Activated T-cell treated with anti-CD3 and anti-CD28 coated beads, Interleukin-2, amount 50 U/mL, for 72 hours (primary cell): ENCODE results near the gene LHFPL4. TPM values are rescaled to one million over a fixed set of nuclear protein-coding genes. Genes with fewer than 3 reads are reported as not detected.
"Not testable (repeated sequence)": the region's sequence is repeated elsewhere in the genome, so short reads cannot be mapped to it uniquely, and the experiment has no call there.

Experiments
- ATAC-seq, 2 donors: fragments of 150-1000 bp; cut with Tn5 transposase; replicated peaks in 1 of 2; 2 replicates each; pipeline ENCODE4 v1.10.0; 2021; ENCODE audit warnings: moderate library complexity in 2 of 2, mild to moderate bottlenecking in 1 of 2
- DNase-seq, 2 donors: peaks; one replicate each; pipeline ENCODE4 v3.0.0; 2021 to 2022; ENCODE audit warnings: mixed read lengths in 1 of 2
- H3K27ac Mint-ChIP-seq: one replicate; pipeline ENCODE4 v1.8.0; 2022; ENCODE audit warnings: mild to moderate bottlenecking, moderate library complexity, mixed read lengths
- H3K27me3 Mint-ChIP-seq: one replicate; pipeline ENCODE4 v1.8.0; 2022; ENCODE audit warnings: low read depth, mixed read lengths
- H3K36me3 Mint-ChIP-seq, 2 donors: one replicate each; pipeline ENCODE4 v1.8.0; 2022; ENCODE audit warnings: mixed read lengths in 2 of 2, mild to moderate bottlenecking in 1 of 2; ENCODE audit not compliant: insufficient read depth in 2 of 2
- H3K4me1 Mint-ChIP-seq: one replicate; pipeline ENCODE4 v1.8.0; 2022; ENCODE audit warnings: low read depth, mixed read lengths
- H3K4me3 Mint-ChIP-seq, 2 donors: one replicate each; pipeline ENCODE4 v1.8.0; 2022; ENCODE audit warnings: mild to moderate bottlenecking in 2 of 2, mixed read lengths in 2 of 2, moderate library complexity in 2 of 2
- H3K9me3 Mint-ChIP-seq, 2 donors: one replicate each; pipeline ENCODE4 v1.8.0; 2022; ENCODE audit warnings: mixed read lengths in 2 of 2
- total RNA-seq, 2 donors: library from RNA; stranded (reverse); gene quantifications; one replicate each; pipeline ENCODE4 v1.2.3, GENCODE V29; 2022

The LHFPL4 gene
- total RNA-seq, result not detected

DNA sequence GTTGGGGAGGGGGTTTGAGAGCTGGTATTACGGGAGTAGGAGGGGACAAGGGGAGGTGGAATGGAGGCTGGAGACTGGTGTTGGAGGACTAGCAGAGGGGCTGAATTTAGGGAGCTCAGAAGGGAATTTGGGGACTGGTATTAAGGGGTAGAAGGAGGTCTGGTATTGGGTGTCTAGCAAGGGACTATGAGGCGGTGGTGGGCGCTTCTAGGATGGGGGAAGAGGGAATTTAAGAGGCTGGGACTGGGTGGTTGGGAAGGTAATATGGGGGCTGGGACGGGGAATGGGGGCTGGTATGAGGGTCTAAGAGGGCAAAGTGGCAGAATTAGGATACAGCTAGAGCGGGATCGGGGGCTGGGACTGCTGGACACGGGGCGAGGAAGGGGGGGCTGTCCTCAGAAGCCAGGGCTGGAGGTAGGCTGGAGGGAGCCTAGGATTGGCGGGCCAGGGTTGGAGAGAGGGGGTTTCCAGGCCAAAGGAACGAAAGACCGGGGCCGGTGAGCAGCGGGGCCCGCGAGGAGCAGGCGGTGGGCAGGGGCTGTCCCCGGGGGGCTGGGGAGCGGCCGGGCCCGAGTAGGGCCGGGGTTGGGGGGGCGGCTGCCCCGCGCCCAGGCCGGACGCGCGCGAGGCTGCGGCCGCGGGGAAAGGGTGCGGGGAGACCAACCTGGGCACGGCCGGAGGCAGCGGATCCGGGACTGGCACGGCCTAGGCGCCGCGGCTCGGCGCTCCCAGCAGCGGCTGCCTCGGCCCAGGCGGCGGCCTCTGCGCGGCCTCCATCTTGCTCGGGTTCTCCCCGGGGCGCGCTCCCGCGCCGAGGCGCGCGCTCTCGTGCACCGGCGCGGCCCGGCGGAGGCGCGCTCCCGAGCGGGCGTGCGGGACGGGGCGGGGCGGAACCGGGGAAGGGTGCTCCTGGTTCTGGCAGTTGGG lies at the start of gene LHFPL4:
Gene LHFPL4 (minus strand): TSS at position 802 of the 927 bp plus-strand sequence. CDS start 1,143 bp downstream, outside the sequence.
- no peak for DNase-seq
- Mint-ChIP-seq H3K9me3 (peaks cover 2 to 5% of the 10 kb centered on the region in 2 donors), H3K27me3 (peaks cover 60% of the 10 kb centered on the region), H3K4me3 (peak within 1 kb of the TSS in 1 of 2 donors; percentile 27), H3K4me1 (peaks cover 9% of the 10 kb centered on the region), H3K36me3 (peaks cover 4 to 9% of the 10 kb centered on the region in 2 donors), H3K27ac (no peak within 1 kb of the TSS)
- ATAC-seq, result no peak

DNA sequence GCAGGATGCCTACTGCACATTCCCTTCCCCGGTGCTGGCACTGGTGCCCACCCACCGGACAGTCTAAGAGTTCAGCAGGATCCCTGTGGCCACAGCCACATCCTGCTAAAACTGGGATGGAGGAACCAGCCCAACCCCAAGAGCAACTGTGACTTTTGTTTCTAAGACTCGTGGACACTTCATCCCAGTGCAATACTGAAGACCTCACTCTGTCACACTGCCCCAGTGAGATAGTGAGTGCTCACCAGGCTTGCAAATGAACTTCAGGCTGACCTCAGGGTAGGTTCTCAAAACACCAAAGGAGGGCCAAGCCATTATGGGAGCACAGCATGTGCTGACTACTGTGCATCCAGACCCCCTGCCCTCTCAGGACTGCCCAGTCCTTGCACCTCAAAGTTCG lies 49.0 kb upstream of the LHFPL4 start:
- Mint-ChIP-seq H3K27me3 (peaks cover 45% of the 10 kb centered on the region), H3K36me3 (peaks cover 0 to 2% of the 10 kb centered on the region in 2 donors), H3K4me1 (peaks cover 4% of the 10 kb centered on the region), H3K9me3 (peaks cover 3 to 4% of the 10 kb centered on the region in 2 donors), H3K27ac (no peak overlapping the region), H3K4me3 (no peak overlapping the region)
- no peak for ATAC-seq
- DNase-seq, result no peak

DNA sequence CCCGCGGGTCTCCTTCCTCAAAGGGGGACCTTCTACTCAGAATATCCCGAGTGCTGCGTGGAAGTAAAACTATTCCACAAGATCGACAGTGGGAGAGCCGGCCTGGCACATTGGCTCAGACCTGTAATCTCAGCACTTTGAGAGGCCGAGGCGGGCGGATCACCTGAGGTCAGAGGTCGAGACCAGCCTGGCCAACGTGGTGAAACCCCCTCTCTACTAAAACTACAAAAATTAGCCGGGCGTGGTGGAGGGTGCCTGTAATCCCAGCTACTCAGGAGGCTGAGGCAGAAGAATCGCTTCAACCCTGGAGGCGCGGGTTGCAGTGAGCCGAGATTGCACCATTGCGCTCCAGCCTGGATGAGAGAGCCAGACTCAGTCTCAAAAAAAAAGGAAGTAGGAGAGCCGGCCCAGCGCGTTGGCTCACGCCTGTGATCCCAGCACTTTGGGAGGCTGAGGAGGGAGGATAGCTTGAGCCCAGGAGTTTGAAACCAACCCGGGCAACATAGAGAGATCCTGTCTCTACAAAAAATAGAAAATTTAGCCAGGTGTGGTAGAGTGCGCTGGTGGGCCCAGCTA lies 47.5 kb upstream of the LHFPL4 start:
- peak overlapping the region; percentile 15 to 31 for H3K4me3 Mint-ChIP-seq
- not testable (repeated sequence) for ATAC-seq, DNase-seq, H3K9me3 Mint-ChIP-seq, H3K36me3 Mint-ChIP-seq, H3K4me1 Mint-ChIP-seq, H3K27ac Mint-ChIP-seq
- peaks cover 45% of the 10 kb centered on the region for H3K27me3 Mint-ChIP-seq

DNA sequence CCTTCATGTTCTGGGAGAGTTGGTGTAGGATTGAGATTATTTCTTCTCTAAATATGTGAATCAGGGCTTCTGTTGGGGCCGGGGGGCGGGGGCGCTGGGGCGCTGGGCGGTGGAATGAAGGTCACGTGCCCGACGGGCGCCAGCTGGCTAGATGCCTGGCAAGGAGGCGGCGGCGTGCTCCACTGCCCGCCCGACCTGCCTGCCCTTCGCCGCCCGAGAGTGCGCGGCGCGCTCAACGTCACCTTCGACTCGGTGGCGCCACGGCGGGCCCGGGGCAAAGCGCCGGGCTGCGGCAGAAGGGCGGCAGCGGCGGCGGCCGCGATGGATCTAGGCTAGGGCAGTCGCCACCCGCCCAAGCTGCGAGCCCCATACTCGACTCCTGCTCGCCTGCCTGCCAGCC lies 47.0 kb upstream of the LHFPL4 start:
- peaks cover 44% of the 10 kb centered on the region for H3K27me3 Mint-ChIP-seq
- H3K9me3 Mint-ChIP-seq, result peaks cover 0 to 1% of the 10 kb centered on the region in 2 donors
- ATAC-seq, result peak; percentile 21 to 53
- no peak overlapping the region for H3K27ac Mint-ChIP-seq
- DNase-seq, result peak; percentile 7 to 28
- H3K4me3 Mint-ChIP-seq, result peak overlapping the region; percentile 15 to 74
- peaks cover 4% of the 10 kb centered on the region for H3K4me1 Mint-ChIP-seq
- no peaks in the 10 kb centered on the region for H3K36me3 Mint-ChIP-seq

DNA sequence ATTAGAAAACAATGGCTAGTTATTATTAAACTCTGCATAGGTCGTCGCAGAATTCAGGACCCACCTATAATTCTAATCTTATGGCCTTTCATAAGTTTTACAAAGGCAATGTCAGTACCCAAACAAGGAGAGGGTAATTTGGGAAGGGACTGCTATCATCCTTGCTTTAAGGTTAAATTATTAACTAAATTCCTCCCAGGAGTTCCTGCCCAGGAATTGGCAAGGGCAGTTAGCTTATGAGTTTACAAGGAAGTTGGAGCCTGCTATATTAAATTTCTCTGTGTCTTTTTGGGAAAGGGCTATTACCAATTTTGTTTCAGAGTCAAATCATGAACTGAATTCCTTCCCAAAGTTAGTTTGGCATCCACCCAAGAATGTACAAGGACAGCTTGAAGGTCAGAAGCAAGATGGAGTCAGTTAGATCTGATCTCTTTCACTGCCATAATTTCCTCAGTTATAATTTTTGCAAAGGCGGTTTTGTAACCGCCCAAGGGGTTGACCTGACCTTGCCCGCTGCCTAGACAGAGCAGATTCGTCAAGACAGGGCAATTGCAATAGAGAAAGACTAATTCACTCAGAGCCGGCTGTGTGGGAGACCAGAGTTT lies 45.3 kb upstream of the LHFPL4 start:
- H3K4me3 Mint-ChIP-seq, result no peak overlapping the region
- ATAC-seq (no peak), DNase-seq (no peak)
- peaks cover 35% of the 10 kb centered on the region for H3K27me3 Mint-ChIP-seq
- no peak overlapping the region for H3K27ac Mint-ChIP-seq
- H3K36me3 Mint-ChIP-seq, result no peaks in the 10 kb centered on the region
- peaks cover 0 to 1% of the 10 kb centered on the region in 2 donors for H3K9me3 Mint-ChIP-seq
- peaks cover 4% of the 10 kb centered on the region for H3K4me1 Mint-ChIP-seq

DNA sequence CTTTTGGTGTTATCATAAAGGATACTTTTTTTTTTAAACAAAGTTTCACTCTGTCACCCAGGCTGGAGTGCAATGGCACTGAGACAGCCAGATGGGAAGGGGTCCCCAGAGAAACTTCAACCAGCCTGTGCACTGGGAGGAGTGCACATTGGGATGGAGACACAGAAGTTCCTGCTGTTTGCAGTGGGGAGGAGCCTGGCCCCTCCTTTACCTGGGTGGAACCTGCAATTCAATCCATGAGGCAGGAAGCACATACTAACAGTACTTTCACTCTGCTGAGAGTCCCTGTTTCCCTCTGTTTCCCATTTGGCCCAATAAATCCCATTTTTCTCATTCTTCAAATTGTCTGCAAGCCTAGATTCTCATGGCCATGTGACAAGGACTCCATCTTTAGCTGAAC lies 42.3 kb upstream of the LHFPL4 start:
- H3K36me3 Mint-ChIP-seq, result no peaks in the 10 kb centered on the region
- ATAC-seq (no peak), DNase-seq (no peak)
- no peak overlapping the region for H3K27ac Mint-ChIP-seq
- no peak overlapping the region for H3K4me3 Mint-ChIP-seq
- no peaks in the 10 kb centered on the region for H3K9me3 Mint-ChIP-seq
- H3K27me3 Mint-ChIP-seq, result peaks cover 21% of the 10 kb centered on the region
- peaks cover 4% of the 10 kb centered on the region for H3K4me1 Mint-ChIP-seq

DNA sequence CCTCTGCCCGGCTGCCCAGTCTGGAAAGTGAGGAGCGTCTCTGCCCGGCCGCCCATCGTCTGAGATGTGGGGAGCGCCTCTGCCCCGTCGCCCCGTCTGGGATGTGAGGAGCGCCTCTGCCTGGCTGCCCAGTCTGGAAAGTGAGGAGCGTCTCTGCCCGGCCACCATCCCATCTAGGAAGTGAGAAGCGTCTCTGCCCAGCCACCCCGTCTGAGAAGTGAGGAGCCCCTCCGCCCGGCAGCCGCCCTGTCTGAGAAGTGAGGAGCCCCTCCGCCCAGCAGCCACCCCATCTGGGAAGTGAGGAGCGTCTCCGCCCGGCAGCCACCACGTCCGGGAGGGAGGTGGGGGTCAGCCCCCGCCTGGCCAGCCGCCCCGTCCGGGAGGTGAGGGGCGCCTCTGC lies 38.2 kb upstream of the LHFPL4 start:
- not testable (repeated sequence) for H3K36me3 Mint-ChIP-seq, H3K4me3 Mint-ChIP-seq, H3K4me1 Mint-ChIP-seq, H3K27me3 Mint-ChIP-seq, DNase-seq, ATAC-seq, H3K27ac Mint-ChIP-seq, H3K9me3 Mint-ChIP-seq

DNA sequence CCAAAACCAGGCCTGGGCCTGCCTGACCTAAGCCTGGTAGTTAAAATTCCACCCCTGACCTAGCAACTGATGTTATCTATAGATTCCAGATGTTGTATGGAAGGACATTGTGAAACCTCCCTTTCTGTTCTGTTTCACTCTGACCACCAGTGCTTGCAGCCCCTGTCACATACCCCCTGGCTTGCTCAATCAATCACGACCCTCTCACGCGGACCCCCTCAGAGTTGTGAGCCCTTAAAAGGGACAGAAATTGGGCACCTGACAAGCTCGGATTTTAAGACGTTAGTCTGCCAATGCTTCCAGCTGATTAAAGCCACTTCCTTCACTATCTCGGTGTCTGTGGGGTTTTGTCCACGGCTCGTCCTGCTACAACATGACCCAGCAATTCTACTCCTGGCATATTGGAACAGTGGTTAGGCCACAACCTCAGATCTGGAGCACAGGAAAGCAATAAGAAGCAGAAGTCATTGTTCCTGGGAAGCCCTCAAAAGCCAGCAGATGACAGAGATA lies 36.7 kb upstream of the LHFPL4 start:
- no peaks in the 10 kb centered on the region for H3K9me3 Mint-ChIP-seq
- no peak overlapping the region for H3K4me3 Mint-ChIP-seq
- no peak overlapping the region for H3K27ac Mint-ChIP-seq
- DNase-seq (no peak), ATAC-seq (no peak)
- H3K27me3 Mint-ChIP-seq, result peaks cover 4% of the 10 kb centered on the region
- no peaks in the 10 kb centered on the region for H3K4me1 Mint-ChIP-seq
- H3K36me3 Mint-ChIP-seq, result no peaks in the 10 kb centered on the region

DNA sequence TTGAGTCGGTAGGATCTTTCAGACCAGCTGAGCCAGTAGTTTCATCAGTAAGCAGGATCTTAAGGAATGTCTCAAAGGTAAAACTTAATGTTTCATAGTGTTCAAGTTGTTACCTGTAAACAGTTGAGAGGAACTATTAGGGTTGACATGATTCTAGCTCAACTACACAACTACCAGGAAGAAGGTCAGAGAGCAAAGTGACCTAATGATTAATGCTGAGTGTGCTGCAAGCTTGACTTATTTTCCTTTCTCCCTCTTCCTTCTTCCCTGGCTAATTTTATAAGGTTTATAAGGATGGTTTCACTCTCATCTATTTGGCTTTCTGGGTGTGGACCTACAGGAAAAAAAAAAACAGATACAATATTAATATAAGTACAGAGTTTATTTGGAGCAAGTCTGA lies 30.2 kb upstream of the LHFPL4 start:
- H3K4me1 Mint-ChIP-seq, result no peaks in the 10 kb centered on the region
- H3K27me3 Mint-ChIP-seq, result no peaks in the 10 kb centered on the region
- no peak for ATAC-seq

DNA sequence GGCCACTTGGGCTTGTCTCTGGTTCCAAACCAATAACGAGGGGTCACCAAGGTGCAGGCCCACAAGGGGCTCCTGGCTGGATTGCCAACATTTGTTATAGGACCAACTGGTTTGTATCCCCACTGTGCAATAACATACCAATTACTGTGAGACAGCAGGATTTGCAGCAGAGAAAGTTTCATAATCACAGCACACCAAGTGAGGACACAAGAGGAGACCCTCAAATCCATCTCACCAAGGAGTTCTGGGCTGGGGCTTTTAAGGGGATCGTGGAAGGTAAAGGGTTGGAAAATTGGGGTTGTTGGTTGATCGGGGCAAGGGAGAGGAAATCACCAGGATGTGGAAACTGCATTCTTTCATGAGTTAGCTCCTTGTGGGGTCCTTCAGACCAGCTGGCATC lies 29.7 kb upstream of the LHFPL4 start:
- Mint-ChIP-seq H3K36me3 (no peaks in the 10 kb centered on the region), H3K4me1 (no peaks in the 10 kb centered on the region), H3K9me3 (peaks cover 4 to 6% of the 10 kb centered on the region in 2 donors), H3K27ac (no peak overlapping the region), H3K27me3 (no peaks in the 10 kb centered on the region), H3K4me3 (no peak overlapping the region)
- DNase-seq, result no peak
- ATAC-seq, result no peak

More for the DNA sequence above, 30.2 kb upstream of the LHFPL4 start:
- Mint-ChIP-seq H3K27ac (no peak overlapping the region), H3K9me3 (peaks cover 4 to 6% of the 10 kb centered on the region in 2 donors), H3K36me3 (no peaks in the 10 kb centered on the region), H3K4me3 (no peak overlapping the region)
- DNase-seq, result no peak

DNA sequence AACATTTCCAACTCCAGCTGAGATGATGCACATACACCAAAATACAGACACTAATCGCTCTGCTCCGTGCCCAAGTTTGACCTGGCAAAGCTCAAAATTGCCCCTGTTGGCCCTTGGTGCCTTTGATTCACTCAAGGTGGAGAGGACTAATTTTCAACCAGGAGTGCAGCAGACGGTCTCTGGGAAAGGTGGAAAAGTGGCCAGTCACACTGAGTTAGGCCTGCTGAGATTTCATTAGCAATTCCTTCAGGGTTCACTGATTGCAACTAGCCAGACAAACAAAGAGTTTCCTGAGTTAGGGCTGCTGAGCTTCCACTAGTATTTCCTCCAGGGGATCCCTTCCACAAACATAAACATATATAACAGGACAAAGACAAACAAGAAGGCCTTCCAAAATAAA lies 28.7 kb upstream of the LHFPL4 start:
- Mint-ChIP-seq H3K36me3 (no peaks in the 10 kb centered on the region), H3K4me1 (no peaks in the 10 kb centered on the region), H3K27ac (no peak overlapping the region), H3K4me3 (no peak overlapping the region), H3K9me3 (peaks cover 4 to 6% of the 10 kb centered on the region in 2 donors), H3K27me3 (no peaks in the 10 kb centered on the region)
- ATAC-seq (no peak), DNase-seq (no peak)

DNA sequence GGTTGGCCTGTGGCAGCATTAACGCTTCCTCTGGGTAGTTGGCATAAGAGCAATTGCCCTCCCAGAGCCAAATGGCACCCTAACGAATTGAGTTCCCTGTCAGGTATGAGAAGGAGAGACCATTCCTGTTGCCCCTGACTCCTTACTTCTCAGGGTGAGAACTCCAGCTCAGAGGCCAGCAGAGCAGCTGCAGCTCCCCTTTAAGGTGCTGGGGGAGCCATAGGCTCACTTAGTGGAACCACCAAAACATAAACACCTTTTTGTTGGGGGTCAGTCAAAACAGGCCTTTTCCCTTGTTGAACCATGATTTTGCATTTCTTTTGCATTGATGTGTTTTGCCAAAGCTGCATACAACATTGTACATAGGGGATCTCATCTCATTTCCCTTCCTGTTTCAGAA lies 28.1 kb upstream of the LHFPL4 start:
- no peak for ATAC-seq
- H3K4me1 Mint-ChIP-seq, result no peaks in the 10 kb centered on the region
- H3K36me3 Mint-ChIP-seq, result no peaks in the 10 kb centered on the region
- H3K9me3 Mint-ChIP-seq, result peaks cover 4 to 6% of the 10 kb centered on the region in 2 donors
- no peak for DNase-seq
- H3K27ac Mint-ChIP-seq, result no peak overlapping the region
- H3K4me3 Mint-ChIP-seq, result no peak overlapping the region
- H3K27me3 Mint-ChIP-seq, result no peaks in the 10 kb centered on the region

DNA sequence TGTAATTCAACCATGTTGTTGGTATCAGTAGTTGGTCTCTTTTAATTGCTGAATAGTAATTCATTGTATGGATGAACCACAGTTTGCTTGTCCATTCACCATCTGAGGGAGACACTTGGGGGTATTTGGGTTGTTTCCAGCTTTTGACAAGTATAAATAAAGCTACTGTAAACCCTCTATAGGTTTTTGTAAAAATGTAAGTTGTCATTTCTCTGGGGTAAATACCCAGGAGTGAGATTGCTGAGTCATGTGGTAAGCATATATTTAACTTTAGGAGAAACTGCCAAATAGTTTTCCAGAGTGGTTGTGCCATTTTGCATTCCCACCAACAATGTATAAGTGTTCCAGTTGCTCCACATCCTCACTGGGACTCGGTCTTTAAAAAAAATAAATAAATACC lies 15.4 kb upstream of the LHFPL4 start:
- Mint-ChIP-seq H3K27ac (no peak overlapping the region), H3K4me1 (no peaks in the 10 kb centered on the region), H3K36me3 (peaks cover 3 to 6% of the 10 kb centered on the region in 2 donors), H3K4me3 (no peak overlapping the region), H3K27me3 (no peaks in the 10 kb centered on the region), H3K9me3 (peaks cover 3 to 10% of the 10 kb centered on the region in 2 donors)
- DNase-seq (no peak), ATAC-seq (no peak)
